ENCODE measurements around the gene YY1.
"Not testable (repeated sequence)": the region's sequence is repeated elsewhere in the genome, so short reads cannot be mapped to it uniquely, and the experiment has no call there.

YY1 gene

DNA sequence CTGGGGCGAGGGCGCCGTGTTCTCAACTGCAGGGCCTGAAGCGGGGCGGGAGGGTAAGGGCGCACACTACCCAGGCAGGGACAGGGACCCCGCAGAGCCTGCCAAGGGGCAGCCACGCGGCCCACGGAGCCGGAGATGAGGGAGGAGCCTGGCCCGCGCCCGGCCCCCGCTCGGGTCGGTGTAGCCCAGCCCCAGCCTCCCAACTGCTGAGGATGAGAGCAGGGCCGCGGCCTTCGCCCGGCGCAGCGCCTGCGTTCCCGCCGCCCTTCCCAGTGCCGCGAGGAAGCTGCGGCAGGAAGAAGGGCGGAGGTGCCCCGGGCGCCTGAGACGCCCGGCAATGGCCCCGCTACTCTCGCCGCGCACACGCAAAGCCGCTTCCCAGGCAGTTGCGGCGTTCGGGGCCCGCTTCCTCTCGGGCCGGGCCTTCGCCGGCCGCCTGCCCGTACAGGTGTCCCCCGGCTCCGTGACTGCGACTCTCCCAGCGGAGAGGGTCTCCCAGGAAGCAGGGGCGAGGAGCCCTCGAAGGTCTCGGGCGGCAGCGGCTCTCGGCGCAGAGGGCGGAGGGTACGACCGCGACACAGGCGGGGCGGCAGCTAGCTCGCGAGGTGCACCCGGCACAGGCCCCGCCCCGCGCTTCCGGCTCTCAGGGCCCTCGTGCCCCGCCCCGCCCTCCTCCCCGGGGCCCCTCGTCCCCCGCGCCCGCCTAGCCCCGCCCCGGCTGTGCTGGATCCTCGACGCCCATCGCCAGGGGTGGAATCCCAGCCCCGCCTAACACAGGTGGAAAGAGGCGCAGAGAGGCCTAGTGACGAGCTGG, 24.8 kb upstream of the YY1 start:
- DNase-seq (ENCODE audit: low spot score) = peak; percentile 92

DNA sequence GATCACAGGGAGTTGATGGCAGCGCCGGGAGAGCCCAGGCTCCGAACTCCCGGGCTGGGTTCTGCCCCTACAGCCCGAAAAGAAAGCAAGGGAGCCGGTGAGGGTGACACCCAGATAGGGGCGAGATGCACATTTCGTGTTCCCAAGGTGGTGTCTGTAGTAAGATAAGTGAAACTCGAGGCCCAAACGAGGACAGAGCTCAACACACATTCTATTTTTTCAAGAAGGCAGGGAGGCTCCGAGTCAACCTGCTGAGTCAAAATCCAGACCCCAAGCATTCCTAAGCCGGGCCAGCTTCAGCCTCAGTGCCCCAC, 24.2 kb upstream of the YY1 start:
- no peak for DNase-seq (ENCODE audit: low spot score)

DNA sequence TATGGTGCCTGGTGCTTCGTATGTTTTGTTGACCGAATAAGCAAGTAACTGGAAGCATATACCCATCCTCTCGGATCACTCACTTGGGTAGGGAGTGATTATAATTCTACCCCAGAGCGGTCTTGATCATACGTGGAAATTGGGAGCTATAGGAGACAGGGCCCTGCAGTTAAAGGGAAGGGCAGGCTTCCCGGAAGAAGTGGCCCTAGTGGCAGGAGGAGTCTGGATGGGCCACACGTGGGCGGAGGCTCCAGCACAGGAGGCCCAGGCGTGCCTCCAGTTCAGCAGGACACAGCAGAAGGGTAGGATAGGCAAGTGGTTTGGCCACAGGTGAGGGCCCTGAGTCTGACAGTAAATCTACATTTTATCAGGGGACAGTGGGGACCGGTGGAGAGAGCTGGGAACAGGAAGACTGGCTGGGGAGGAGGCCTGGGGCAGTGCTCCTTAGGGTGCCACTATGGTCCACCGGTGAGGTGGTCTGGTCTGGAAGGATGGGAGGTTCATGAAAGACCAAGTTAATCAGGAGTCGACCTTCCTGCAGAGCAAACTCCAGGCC, 23.5 kb upstream of the YY1 start:
- no peak for DNase-seq (ENCODE audit: low spot score)

DNA sequence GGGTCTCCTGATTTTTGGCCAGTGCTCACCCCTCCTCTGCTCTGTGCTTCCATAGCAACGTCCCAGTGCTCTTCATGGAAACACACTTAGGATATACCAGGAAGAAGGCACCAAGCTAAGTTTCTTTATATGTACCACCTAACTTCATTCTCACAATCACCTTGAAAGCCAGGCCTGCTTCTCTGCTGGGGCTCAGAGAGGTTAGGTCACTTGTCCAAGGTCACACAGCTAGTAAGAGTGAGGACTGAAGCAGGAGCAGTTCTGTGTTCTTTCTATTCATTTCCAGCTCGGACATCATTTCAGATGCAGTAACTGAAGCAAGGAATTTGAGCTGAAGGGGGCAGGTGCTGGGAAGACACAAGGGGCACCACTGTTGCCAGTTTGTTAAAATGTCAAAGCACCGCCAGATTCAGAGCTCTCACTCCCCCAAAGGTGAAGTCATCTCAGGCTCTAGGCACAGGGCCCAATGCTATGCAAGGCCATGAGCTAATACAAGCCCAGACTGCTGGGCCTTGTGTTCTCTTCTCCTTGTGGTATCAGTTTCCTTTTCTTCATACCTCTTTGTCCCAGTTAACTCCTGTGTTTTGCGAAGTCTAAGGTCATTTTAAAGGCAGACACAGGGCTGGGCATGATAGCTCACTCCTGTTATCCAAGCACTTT, 19.7 kb upstream of the YY1 start:
- DNase-seq (ENCODE audit: low spot score) = no peak

DNA sequence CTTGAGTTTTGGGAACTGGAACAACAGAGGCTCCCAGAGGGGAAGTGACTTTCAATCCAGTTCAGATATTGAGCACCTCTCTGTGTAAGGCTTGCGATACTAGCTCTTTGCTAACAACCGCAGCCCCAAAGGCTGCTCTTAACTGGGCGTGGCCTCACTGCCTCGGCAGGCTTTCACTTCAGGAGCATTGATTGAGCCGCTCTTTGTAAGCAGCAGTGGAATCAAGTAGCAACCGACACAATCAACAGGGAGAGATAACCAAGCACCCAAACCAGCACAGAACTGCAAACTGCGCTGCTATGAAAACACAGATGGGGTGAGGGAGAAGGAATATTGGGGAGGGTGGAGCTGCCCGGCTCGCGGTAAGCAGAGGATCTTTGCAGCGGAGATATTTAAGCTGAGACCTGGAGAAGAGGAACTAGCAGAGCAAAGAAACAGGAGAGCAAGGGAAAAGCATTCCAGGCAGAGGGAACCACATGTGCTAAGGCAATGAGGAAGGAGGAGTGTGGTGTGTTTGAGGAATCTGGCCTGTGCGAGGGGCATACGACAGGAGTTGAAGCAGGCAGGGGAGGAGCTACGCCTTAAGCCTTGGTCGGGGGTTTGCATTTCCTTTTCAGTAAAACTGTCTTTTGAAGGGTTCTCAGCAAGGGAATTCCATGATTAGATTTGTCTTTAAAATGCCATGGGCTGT, 17.3 kb upstream of the YY1 start:
- DNase-seq (ENCODE audit: low spot score) = peak; percentile 54

DNA sequence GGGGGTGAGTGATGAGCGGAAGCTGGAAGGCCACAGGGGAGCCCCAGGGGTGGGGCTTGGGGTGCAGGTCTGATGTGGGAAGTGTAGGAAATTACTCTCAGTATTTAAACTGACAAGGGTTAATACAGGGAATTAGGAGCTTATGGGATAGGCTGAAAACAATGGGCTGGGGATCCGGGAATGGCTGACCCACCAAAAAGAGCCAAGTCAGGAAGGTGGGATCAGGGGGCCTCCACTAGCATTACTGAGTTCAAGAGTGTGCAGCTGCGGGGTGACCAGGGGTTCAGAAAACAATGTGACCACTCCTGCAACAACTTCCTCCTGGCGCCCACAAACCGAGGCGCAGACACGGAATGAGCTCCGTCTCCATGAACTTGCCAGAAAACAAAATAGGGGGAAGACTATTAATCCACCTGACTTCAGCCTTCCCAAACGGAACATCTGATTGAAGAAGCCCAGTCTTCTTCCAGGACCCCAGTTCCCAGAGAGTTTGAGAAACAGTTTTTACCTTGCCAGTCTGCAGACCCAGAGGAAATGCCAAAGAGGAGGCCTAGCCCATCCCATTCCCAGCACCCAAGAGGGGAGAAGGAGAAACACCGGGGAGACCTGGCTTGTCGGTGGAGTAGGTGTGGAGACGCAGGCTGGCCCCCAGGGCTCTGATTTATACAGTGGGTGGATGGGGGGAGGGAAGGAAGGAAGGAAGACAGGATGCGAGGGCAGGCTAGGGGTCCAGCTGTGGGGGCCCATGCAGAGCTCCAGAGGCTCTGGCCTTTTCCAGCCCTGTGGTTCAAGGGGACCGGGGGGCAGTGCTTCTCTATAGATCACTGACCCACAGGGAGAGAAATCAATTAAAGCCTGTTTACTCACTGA, 16.5 kb upstream of the YY1 start:
- DNase-seq (ENCODE audit: low spot score) = no peak

DNA sequence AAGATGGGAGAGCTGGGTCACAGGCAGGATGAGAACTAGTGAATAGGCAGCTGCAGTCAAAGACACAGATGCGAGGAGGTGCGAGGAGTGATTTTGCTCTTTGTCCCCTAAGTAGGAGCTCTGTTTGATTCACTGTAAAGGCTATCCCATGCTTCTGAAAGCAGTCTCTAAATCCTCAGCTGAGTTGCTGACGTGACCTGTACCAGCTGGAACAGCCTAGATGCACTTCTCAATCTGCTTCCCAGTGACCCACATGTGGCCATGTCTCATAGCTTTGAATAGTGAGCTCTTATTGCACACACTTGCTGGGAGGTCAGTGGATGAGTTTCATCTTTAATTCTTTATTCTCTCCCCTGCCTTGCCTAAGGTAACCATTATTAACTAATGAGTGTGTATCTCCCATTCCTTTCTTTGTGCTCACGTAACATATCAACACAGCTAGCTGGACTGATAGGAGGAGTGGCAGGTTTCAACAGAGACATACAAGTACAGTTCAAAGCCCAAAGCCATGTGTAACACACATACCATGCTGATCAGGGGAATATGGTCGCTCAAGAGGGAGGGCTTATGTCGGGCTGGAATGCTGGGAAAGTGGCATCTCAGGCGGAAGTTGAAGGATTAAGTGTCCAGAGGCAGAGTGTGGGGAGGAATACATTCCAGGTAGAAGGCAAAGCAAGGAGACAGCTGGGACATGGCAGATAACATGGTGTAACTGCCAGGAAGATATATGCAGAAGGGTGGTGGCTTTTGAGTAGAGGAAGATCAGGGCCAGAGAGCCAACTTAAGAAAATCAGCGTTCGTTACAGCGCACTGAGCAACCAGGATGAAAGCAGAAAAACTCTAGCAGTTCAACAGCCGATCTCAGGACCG, 15.4 kb upstream of the YY1 start:
- no peak for DNase-seq (ENCODE audit: low spot score)

DNA sequence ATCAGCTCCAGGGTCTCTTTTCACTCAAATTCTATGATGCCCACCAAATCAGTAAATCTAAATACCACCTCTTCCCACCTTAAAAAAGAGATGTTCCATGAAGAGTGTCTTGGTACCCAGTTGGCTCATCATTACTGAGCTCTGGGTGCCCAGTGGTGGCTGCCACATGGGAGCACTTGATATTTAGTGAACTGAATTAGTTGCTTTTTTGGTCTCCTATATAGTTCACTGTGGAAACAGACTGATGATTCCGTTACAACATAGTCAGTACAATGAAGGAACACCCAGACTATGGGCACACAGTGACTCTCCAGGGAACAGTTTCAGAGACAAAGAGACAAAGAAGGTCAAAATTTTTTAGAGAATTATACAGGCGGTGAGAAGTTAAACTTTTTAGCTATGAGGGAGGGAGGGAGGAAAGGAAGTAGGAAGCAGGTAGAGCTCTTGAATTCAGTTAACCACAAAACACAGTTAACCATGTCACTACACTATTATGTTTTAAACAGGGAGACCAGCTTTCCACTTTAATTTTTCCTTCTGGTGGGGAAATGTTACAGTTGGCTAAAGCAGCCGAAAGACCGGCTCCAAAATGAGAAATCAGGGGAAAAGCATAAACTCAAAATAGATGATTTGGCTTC, 14.6 kb upstream of the YY1 start:
- DNase-seq (ENCODE audit: low spot score) = no peak

DNA sequence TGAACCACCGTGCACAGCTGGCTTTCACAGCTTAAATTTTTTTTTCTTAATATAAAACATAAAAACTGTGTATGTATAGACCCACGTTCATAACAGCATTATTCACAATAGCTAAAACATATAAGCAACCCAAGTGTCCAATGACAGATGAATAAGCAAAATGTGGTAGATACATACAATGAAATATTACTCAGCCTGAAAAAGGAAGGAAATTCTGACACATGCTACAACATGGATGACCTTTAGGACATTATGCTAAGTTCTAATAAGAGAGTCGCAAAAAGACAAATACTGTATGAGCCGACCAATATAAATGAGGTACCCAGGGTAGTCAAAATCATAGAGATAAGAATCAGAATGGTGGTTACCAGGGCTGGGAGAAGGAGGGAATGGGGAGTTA, 13.8 kb upstream of the YY1 start:
- DNase-seq (ENCODE audit: low spot score) = no peak

DNA sequence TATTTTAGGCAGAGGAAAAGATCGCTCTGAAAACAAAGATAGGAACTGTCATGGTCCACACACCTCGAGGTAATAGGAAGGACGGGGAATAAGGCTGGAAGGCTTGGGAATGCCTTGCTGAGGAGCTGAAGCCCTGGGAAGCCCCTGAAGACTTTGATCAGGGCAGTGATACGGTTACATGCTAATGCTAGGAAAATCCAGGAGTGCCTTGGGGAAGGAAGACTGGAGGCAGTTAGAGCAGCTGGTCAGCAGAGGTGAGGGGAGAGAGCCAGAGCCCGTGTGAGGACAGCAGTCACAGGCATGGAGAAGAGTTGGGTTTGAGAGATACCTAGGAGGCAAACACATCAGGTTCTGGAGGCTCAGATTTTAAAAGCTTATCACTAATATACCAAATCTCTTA, 8.6 kb upstream of the YY1 start:
- DNase-seq (ENCODE audit: low spot score) = no peak

DNA sequence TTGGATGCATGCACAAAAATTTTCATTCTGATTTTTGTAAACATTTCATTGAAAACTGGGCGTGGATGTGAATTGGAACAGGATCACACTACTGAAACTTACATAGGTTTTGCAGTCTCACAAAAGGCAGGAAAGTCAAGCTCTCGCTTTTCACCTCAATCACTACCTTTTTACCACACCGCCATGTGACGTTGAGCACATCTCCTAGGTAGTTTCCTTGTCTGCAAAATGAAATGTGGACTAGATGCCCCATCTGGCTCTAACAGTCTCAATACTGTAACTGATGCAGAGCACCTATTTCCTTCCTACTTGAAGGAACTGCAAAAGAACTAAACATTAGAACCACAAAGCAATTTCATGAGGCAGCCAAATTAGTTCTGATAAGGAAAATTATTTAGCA, 4.4 kb upstream of the YY1 start:
- DNase-seq (ENCODE audit: low spot score) = no peak

DNA sequence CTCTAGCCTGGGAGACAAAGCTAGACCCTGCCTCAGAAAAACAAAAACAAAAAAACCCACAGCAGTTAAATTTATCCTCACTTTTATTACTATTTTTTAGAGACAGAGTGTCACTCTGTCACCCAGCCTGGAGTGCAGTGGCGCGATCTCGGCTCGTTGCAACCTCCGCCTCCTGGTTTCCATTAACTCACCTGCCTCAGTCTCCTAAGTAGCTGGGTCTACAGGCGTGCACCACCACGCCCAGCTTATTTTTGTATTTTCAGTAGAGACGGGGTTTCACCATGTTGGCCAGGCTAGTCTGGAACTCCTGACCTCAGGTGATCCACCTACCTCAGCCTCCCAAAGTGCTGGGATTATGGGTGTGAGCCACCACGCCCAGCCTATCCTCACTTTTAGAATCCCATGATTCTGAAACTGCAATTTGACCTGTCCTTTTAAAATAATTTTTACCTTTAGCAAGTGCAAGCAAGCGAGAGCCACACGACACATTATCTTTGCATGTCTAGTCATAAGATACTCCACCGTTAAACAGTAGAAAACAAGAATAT, 2.6 kb upstream of the YY1 start:
- DNase-seq (ENCODE audit: low spot score) = not testable (repeated sequence)

DNA sequence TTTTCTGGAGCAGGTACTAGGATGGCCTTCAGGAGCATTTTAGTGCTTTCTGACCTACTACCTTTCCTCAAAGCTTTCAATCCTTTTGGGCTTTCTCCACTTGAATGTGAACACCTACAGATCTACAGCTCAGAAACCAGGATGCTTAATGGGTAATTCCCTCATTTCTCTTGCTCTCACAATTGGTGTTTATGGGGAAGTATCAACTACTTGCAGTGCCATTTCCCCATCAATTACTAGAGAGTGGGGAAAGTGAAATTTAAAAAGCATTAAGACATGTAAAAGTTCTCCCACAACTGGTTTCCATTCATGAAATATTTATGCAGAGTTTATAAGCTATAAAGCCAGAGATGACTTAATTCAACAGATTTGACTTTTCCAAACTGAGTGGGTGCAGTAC, 2.1 kb upstream of the YY1 start:
- no peak for DNase-seq (ENCODE audit: low spot score)

DNA sequence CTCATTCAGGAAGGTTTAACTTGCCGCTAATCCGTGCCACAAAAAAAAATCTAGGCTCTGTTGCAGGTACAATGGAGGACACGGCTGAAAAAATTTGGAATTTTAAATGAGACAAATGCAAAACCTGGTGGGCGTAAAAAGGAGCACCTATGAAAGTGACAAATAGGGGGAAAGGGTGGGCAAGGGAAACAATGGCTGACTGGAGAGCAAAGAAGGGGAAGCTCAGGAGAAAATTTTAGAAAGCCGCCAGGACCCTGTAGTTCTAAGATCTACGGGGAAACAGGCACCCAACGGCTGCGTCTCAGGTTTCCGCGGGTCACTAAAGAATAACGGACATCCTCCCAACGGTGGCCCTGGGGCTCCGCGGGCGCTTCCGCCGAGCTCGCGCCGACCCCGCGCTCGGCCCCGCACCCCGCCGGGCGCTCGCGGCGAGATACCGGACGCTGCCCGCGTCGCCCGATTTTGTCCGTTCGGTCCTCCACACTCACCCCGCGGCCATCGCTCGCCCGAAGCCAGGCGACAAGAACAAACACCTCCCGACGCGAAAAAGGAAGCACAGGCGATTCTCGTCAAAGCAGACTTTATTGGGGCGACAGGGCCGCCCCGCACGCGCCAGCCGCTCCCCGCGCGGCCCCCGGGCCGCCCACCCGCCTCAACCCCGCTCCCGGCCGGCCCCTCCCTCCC, 1.1 kb upstream of the YY1 start:
- DNase-seq (ENCODE audit: low spot score) = peak; percentile 59

DNA sequence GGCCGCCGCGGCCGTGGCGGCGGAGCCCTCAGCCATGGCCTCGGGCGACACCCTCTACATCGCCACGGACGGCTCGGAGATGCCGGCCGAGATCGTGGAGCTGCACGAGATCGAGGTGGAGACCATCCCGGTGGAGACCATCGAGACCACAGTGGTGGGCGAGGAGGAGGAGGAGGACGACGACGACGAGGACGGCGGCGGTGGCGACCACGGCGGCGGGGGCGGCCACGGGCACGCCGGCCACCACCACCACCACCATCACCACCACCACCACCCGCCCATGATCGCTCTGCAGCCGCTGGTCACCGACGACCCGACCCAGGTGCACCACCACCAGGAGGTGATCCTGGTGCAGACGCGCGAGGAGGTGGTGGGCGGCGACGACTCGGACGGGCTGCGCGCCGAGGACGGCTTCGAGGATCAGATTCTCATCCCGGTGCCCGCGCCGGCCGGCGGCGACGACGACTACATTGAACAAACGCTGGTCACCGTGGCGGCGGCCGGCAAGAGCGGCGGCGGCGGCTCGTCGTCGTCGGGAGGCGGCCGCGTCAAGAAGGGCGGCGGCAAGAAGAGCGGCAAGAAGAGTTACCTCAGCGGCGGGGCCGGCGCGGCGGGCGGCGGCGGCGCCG, 381 bp downstream of the YY1 start:
- no peak for DNase-seq (ENCODE audit: low spot score)

DNA sequence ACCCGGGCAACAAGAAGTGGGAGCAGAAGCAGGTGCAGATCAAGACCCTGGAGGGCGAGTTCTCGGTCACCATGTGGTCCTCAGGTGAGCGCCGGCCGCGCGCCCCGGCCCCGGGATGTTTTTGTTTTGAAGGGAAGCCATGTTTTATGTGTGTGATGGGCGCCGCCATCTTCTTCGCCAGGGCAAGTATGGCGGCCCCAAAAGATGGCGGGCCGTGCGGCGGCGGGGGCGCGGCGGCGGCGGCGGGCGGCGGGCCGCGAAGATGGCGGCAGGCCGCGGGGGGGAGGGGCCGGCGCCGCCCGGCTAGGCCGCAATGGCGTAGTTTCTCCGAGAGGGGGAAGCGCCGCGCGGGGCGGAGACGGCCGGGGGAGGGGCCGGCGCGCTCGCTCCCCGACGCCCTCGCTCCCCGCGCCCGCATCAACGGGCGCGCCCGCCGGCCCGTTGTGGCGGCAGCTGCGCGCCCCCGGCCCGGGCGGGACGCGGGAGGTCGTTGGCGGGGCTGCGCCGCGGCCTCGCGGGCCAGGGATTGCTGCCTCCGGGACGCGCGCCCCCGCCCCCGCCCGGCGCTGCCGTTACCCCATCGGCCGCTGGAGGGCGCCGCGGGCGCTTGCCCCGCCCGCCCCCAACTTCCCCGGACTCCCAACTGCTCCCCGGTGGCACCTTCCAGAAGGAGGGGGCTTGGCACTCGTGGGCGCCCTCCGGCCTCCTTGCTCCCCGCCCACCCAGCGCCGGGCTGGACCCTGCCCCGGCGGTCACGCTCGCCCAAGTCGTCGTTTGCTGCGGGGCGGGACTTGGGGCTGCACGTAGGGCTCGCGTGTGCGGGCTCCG, 1.1 kb downstream of the YY1 start:
- DNase-seq (ENCODE audit: low spot score) = peak; percentile 89

DNA sequence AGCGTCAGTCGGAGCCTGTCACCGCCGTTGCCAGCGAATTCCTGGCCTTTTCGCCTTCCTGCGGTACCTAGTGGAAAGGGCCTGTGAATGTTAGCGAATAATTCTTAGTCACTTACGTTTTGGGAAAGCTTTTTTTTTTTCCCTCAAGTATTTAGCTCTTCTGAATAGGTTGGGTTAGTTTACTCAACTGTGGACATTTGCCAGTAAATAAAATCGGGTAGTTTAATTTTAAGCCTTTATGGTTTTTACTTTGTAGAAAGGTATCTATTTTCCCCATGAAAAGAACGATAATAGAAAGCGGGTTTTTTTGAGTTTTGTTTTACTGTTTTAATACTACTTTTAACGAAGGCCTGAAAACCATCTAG, 1.7 kb downstream of the YY1 start:
- DNase-seq (ENCODE audit: low spot score) = no peak

DNA sequence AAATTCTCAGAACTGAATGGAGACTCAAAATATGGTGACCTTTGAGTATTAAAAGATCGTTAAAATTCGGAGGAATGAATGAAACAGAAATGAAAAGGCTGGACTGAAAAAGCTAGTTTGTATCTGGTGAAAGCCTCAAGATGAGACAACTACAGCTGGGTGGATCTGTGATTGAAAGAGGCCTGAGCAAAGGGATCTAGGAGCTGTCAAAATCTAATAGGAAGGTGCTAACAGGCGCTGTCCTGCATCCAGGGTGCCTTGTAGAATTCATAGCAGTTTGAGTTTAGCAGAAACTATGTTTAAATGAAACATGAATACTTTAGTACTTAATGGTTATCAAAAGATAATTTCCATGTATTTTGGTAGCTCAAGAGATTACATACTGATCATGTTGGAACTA, 2.3 kb downstream of the YY1 start:
- no peak for DNase-seq (ENCODE audit: low spot score)
